ENCODE results near the gene PDE3A.
"Not testable (repeated sequence)": the region's sequence is repeated elsewhere in the genome, so short reads cannot be mapped to it uniquely, and the experiment has no call there.

The PDE3A gene

DNA sequence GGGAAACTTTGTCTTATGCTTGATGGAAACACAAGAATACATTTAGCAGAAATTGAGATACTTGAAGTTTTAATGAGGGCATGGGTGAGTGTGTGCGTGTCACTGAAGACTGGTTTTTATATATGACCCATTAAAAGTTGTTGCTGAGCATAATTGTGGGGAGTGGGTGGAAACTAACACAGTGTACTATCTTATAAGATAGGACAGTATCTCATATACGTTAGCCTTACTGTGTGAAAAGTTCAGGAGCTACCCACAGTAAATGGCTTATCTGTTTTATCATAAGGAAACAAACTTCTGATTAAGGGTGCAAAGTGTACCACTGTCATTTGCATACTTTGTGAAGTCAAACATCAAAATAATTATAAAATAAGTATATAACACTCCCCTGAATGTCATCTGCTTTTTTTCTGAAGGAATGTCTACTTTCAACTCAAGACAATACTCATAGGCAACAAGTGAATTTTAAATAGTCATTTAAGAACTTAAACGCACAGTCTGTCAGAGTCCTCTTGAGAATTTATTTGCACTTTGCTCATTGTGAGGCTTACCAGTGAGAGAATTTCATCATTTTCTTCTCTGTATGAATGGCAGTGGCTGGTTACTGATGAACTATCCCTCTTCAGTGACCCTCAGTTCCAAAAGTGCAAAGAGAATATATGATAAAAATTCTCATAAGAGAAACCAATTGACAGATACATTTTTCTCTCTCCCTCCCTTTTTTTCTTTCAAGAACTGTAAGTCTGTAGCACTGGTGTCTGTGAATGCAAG is 4.2 kb downstream of the PDE3A start:
- in situ Hi-C loops (cut with MboI; ENCODE audit: low sequenced_read_pairs), result no loop called here

DNA sequence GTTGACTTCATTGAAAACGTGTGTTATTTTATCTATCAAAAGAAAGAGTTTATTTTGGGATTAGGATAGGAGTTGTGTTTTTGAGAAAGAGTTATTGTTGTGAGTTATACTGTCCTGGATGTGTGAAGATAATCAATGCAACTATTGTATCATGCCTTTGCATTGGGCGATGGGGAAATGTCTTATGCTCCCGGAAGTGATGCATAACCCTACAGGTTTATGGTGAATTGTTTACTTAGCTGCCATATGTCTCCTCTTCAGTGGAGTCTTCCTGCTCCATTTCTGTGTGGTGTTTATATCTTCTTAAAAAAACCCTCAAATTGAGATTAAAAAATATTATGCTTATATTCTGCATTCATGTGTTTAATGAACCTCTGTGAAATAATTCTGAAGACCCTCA is 6.5 kb downstream of the PDE3A start:
- in situ Hi-C loops (cut with MboI; ENCODE audit: low sequenced_read_pairs), result no loop called here

- in situ Hi-C loops (cut with MboI; ENCODE audit: low sequenced_read_pairs), result no loop called here
Observed at GRCh38 chr12:20375560-20375959, 7.2 kb downstream of the PDE3A start.

DNA sequence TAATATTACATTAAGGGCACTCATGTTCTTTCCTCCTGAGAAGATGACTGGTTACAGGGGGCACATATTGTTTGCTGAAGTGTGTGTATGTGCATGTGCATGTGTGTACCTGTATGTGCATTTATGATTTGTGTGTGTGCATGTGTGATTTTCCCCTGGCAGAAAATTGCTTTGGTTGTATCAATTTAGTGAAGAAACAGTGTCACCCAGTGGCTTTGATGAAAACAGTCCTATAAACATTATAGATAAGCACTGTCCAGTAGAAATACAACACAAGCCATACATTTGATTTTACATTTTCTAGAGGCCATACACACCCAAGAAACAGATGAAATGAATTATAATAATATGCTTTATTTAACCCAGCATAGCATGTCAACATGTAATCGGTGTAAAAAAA is 8.6 kb downstream of the PDE3A start:
- in situ Hi-C loops (cut with MboI; ENCODE audit: low sequenced_read_pairs), result no loop called here

DNA sequence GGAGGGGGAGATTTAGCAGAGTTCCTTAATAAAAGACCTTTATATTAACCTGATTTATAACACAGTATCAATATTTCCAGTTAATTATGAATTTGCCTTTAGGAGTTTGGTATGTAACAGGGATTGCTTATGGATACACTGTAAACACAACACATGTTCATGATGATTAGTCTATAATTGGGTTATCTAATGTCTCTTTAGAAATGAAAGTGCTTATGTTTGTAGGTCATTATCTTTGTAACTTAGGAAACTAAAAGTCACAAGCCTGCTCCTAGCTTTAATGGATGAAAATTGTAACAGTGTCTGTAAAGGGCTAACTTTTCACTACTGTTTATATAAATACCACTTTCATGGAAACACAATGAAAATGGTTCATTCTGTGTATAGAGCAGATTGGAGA is 9.4 kb downstream of the PDE3A start:
- in situ Hi-C loops (cut with MboI; ENCODE audit: low sequenced_read_pairs), result no loop called here

DNA sequence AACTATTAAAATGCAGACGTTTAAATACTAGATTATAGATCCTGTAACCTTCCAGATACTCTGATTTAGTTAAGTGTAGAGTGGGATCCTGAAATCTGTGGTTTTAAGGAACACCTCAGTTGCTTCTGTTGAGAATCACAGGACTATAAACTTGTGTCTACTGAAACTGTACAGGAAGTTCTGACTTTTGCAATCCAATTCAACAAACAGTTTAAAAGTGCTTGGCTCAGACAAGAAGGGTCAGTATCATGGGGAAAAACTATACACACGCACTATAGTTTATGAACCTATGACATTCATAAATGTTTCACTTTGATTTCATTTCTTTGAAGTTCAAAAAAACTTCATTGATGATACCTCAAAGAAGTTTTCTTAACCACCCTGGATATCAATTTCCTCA is 13.8 kb downstream of the PDE3A start:
- in situ Hi-C loops (cut with MboI; ENCODE audit: low sequenced_read_pairs), result no loop called here

DNA sequence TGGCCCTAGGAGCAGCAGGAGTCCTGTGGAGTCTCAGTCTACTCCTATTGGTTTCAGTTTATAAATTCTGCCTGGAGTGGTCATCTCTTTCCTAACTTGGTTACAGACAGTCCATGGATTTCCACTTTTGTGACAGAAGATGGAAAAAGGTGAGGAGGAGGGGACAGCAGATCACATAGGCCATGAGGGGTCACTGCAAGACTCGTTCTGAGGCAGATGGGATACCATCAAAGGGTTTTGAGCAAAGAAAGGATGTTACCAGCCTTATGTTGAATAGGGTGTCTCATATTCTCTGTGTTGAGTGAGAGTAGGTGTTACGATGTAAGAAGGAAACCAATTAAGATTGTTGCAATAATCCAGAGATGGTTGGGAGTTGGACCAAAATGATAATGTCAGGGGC is 15.3 kb downstream of the PDE3A start:
- in situ Hi-C loops (cut with MboI; ENCODE audit: low sequenced_read_pairs), result no loop called here

DNA sequence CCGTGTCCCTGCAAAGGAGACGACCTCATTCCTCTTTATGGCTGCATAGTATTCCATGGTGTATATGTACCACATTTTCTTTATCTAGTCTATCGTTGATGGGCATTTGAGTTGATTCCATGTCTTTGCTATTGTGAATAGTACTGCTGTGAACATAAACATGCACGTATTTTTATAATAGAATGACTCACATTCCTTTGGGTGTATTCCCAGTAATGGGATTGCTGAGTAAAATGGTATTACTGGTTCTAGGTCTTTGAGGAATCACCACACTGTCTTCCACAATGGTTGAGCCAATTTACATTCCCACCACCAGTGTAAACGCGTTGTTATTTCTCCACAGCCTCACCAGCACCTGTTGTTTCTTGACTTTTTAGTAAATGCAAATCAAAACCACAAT is 16.5 kb downstream of the PDE3A start:
- in situ Hi-C loops (cut with MboI; ENCODE audit: low sequenced_read_pairs), result not testable (repeated sequence)

DNA sequence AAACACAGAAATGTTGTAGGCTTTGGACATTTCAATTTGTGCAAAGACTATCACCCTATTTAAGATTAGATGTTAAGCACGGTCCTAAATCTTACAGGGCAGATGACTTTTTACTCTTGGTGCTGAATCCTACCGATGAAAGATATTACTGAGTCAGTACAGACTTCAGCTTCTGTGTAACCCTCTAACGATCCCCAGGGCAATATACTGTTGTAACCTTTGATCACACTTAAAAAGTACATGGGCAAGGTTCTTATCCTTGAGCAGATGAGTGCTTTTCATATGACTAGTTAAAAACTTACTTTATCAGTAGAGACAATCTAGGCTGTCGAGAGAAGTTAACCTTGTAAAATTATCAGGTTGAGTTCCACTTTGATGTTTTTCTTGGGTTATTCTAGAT is 22.5 kb downstream of the PDE3A start:
- in situ Hi-C loops (cut with MboI; ENCODE audit: low sequenced_read_pairs), result no loop called here

GRCh38 chr12:20392339-20392738 is 24.0 kb downstream of the PDE3A start:
- in situ Hi-C loops (cut with MboI; ENCODE audit: low sequenced_read_pairs), result no loop called here

DNA sequence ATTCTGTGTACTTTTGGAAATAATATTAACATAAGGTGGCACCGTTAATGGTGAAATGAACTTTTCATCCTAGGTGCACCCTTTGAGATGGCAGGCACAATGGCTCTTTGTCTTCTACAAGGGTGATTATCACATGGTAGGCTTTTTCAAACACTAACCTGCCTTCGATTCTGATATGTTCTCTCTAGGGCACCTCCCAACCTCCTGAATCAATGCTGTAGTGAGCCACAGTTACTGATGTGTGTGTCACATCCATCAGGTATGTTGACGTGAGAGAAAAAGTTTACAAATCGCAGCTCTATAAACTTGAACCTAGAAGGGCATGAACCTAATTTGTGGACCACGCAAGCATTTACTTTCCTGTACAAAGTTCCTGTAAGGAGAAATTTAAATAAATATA is 25.4 kb downstream of the PDE3A start:
- in situ Hi-C loops (cut with MboI; ENCODE audit: low sequenced_read_pairs), result no loop called here

GRCh38 chr12:20395791-20396550 is 27.6 kb downstream of the PDE3A start:
- in situ Hi-C loops (cut with MboI; ENCODE audit: low sequenced_read_pairs), result no loop called here

DNA sequence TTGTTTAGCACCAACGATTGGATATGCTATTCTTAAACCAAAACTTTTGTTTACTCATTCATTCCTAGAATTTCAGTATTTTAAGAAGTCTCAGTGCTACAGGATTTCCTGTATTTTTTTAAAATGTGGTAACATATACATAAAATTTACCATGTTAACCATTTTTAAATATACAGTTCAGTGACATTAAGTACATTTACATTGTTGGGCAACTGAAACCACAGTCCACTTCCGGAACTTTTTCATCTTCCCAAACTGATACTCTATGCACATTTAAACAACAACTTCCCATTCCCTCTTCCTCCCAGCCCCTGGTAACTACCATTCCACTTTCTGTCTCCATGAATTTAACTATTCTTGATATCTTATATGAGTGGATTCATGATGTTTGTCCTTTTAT is 30.3 kb downstream of the PDE3A start:
- in situ Hi-C loops (cut with MboI; ENCODE audit: low sequenced_read_pairs), result no loop called here

DNA sequence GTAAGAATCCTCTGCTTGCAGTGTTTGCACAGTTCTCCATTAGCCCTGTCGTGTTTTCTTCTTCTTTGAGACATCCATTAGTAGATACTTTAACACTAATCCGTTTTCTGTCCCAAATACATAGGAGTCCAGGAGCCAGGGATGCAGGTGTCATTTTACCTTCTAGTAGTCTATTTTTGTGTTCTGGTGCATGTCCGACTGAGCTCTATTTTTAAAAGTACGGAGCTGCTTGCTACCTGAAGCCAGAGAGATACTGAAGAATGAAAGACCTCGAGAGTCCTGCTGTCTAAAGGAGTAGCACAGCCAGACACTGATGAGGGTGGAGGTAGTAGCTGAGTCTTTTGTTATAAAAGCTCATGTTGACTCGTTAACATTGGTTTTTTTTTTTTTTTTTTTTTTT is 31.7 kb downstream of the PDE3A start:
- in situ Hi-C loops (cut with MboI; ENCODE audit: low sequenced_read_pairs), result no loop called here

- in situ Hi-C loops (cut with MboI; ENCODE audit: low sequenced_read_pairs), result no loop called here
Observed at GRCh38 chr12:20403230-20403629, 34.9 kb downstream of the PDE3A start.

DNA sequence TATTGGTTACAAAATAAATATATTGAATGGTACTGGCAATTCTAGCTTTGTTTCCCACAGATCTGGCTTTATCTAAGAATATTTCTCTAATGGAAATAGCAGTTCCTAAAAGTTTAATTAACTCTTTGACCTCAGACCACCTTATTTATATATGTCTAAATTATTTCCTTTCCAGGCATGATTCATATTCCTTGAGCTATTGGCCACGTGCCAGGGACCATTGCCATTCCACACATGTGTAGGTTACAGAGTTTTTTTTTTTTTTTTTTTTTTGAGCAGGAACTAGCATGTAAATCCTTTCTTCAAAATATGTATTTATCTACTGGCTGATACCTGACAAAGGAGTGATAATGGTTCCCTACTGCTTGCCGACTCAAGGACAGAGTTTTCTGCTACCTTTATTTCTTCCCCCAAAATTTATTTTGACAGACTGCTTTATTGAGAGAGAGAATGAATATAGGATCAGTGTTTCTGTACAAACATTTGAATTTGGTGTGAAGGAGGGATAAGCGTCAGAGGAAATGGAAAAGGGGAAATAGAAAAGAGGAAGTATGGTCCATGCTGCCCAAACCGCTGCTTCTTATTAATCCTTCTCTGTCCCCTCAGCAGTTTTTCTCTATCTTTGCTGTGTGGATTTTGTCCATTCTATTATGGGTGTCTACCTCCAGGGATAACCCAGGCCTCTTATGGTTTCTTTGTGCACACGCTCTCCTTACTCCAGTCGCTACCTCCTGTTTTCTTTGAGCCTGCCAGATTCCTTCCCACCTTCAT is 36.4 kb downstream of the PDE3A start:
- in situ Hi-C loops (cut with MboI; ENCODE audit: low sequenced_read_pairs), result no loop called here

DNA sequence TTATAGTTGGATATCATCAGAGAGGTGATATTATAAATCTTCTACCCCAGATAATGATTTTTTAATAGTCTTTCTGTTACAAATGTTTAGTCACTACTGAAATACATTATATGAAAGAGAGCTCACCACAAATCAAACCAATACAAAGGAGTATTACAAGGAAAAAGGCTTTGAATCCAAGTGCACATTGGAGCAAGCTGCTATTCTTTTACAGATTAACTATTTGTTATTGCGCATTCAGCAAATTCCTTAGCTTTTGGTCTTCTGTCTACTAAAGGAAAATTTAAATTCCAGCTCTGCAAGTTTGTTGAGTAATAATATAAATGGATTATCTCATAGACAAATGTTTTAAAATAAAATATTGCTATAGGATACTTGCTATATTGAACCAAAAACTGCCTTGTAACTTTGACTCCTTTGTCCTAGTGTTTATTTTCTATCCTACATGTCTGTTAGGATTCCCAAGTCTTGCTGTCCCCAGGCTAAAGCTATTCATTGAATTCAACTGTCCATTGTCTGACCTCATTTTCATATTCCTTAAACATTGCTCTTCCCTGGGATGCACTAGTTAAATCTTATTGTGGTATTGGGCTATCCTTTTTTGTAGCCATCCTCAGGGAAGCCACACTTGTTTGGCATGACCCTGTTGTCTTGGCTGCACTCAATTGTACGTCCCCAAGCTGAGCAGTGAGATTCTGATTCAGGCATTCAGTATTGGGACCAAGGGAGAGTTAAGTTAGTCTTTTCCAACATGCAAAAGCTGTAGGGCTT is 41.5 kb downstream of the PDE3A start:
- in situ Hi-C loops (cut with MboI; ENCODE audit: low sequenced_read_pairs), result no loop called here

DNA sequence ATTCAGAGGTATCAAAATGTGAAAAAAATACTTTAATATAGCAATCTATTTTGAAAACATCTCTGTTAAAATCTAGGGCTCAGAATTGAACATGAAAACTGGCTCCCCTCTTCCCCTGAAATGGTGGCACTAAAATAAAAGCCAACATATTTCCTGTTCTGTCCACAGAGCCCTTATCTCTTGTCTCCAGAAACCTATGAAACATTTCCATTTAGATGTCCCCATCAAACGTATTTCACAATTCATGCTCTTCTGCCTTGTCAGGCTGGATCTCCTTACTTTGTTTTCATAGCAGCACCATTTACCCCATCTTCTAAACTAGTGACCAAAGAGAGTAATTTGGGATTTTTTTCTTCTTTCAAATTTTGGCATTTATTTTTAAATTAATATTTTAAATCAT is 42.4 kb downstream of the PDE3A start:
- in situ Hi-C loops (cut with MboI; ENCODE audit: low sequenced_read_pairs), result no loop called here

DNA sequence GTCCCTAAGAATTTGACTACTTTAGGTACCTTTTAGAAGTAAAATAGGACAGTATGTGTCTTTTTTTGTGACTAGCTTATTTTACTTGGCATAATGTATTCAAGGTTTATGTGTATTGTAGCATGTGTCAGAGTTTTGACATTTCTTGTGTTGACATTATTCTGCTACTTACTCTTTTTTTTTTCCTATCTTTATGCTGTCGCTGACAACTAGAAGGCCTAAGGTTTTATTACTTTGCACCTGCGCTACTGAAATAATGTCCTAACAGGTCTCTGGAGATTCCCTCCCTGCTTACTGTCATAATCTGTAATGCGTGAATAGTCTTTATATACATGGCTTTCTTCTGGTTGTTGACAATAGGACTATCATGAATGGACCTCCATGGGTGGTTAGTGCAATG is 43.0 kb downstream of the PDE3A start:
- in situ Hi-C loops (cut with MboI; ENCODE audit: low sequenced_read_pairs), result no loop called here

DNA sequence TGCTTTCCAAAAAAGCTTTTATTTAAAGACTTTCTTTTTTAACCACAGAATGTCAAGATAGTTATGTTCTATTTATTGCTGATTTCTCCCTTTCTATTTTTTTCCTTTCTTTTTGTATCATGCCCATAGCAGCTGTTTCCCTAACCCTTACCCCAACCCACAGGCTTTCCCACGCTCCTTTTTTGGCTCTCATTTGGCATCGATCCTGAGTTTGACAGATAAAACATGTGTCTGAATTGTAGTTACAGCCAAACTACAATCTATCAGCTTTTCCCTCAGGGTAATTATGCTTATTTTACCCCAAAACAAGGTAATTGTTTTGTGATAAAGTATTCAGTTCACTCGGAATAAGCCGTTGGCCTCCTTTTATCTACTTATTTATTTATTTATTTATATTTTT is 46.7 kb downstream of the PDE3A start:
- in situ Hi-C loops (cut with MboI; ENCODE audit: low sequenced_read_pairs), result no loop called here

DNA sequence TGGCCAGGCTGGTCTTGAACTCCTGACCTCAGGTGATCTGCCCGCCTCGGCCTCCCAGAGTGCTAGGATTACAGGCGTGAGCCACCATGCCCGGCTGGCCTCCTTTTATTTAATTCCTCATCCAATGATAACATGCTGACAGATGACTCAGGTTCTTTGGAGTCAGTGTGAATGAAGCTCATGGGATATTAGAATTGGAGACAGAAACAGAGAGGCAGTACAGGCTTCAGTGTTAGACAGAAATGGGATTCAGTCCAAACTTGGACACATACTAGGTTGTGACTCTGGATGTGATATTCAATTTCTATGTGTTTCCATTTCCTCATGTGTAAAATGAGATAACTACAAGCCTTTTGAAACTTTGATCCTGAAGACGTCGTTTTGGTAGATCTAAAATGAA is 47.3 kb downstream of the PDE3A start:
- in situ Hi-C loops (cut with MboI; ENCODE audit: low sequenced_read_pairs), result no loop called here
